Measurements from ENCODE around the gene RRM2. TPM values are rescaled to one million over a fixed set of nuclear protein-coding genes. Genes with fewer than 3 reads are reported as not detected.
"Not testable (repeated sequence)": the region's sequence is repeated elsewhere in the genome, so short reads cannot be mapped to it uniquely, and the experiment has no call there.

RRM2 gene
- total and polyA plus RNA-seq, 9 donors = 0.24 to 4.6 (median 1.3) TPM; not detected in 2

DNA sequence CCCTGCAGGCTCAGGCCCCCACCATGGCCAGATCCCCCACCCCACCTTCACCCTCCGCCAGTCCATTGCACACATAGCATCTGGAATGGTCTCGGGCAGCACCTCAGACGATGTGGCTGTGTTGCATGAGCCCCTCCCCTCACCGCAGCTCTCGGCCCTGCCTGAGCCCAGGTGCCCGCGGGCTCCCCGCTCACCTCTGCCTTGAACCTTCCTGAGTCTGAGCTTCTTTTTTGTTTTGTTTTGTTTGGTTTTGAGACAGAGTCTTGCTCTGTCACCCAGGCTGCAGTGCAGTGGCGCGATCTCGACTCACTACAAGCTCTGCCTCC lies 20.1 kb downstream of the RRM2 start:
- Histone ChIP-seq H3K27me3 (no peaks in the 10 kb centered on the region), H3K27ac (no peak overlapping the region), H3K4me1 (ENCODE audit: insufficient read depth) (peaks cover 10% of the 10 kb centered on the region), H3K36me3 (no peaks in the 10 kb centered on the region), H3K9me3 (no peaks in the 10 kb centered on the region), H3K4me3 (no peak overlapping the region)
- no peak for DNase-seq
- TF ChIP-seq POLR2A (IDR thresholded peaks at IDR 0.05) (no peak), EP300 (IDR thresholded peaks at IDR 0.05) (no peak)
- TF ChIP-seq, protein P1, sequence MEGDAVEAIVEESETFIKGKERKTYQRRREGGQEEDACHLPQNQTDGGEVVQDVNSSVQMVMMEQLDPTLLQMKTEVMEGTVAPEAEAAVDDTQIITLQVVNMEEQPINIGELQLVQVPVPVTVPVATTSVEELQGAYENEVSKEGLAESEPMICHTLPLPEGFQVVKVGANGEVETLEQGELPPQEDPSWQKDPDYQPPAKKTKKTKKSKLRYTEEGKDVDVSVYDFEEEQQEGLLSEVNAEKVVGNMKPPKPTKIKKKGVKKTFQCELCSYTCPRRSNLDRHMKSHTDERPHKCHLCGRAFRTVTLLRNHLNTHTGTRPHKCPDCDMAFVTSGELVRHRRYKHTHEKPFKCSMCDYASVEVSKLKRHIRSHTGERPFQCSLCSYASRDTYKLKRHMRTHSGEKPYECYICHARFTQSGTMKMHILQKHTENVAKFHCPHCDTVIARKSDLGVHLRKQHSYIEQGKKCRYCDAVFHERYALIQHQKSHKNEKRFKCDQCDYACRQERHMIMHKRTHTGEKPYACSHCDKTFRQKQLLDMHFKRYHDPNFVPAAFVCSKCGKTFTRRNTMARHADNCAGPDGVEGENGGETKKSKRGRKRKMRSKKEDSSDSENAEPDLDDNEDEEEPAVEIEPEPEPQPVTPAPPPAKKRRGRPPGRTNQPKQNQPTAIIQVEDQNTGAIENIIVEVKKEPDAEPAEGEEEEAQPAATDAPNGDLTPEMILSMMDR (IDR thresholded peaks at IDR 0.05) = no peak
- WGBS, 3 donors = 93 to 97% (median 94%) methylated on average over 11 of the region's 11 CpGs
- intact Hi-C loops (cut with DNase I) = no loop called here

DNA sequence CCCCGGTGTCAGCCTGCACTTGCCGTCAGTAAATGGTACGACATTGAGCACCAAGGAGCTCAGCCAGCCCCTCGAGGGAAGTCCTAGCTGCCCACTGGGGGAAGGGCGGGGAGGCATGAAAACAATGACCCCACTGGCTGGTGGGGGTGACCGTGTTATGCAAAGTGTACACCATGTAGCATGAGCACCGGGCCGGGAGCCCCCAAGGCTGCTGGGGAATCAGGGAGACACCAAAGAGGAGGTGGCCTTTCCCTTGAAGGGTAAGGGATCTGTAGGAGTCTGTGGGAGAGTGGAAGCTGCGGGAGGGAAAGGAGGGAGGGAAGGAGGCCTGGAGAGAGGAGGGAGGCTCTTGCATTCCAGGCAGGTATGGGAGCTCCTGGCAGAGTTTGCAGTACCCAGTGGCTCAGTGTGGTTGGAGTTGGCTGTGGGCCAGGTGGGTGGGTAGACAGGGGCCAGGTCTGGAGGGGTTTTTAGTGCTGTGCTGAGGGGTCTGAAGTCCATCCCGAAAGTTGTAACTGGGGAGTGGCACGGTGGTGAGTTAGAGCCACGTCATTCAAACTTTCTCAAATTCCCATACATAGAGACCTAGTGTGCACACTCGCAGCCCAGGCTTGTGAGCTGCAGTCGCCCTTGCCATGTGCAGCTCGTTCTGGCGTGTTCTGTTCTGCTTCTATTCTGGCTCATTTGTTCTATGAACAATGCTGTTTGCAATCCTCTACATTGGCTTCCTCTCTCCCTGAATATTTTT lies 22.4 kb downstream of the RRM2 start:
- TF ChIP-seq, protein P1 (IDR thresholded peaks at IDR 0.05) = no peak
- no peak for TF ChIP-seq EP300 (IDR thresholded peaks at IDR 0.05)
- 30 to 43% (median 34%) methylated on average over 16 of the region's 16 CpGs for WGBS, 3 donors
- H3K4me3 ChIP-seq = no peak overlapping the region
- H3K36me3 ChIP-seq = no peaks in the 10 kb centered on the region
- H3K9me3 ChIP-seq = no peaks in the 10 kb centered on the region
- peak overlapping the region in 1 of 2 donors; percentile 46 for H3K27ac ChIP-seq
- DNase-seq = peak in 2 of 5 donors; percentile 50 to 53
- no peaks in the 10 kb centered on the region for H3K27me3 ChIP-seq
- H3K4me1 ChIP-seq (ENCODE audit: insufficient read depth) = peaks cover 10% of the 10 kb centered on the region
- intact Hi-C loops (cut with DNase I) = no loop called here

DNA sequence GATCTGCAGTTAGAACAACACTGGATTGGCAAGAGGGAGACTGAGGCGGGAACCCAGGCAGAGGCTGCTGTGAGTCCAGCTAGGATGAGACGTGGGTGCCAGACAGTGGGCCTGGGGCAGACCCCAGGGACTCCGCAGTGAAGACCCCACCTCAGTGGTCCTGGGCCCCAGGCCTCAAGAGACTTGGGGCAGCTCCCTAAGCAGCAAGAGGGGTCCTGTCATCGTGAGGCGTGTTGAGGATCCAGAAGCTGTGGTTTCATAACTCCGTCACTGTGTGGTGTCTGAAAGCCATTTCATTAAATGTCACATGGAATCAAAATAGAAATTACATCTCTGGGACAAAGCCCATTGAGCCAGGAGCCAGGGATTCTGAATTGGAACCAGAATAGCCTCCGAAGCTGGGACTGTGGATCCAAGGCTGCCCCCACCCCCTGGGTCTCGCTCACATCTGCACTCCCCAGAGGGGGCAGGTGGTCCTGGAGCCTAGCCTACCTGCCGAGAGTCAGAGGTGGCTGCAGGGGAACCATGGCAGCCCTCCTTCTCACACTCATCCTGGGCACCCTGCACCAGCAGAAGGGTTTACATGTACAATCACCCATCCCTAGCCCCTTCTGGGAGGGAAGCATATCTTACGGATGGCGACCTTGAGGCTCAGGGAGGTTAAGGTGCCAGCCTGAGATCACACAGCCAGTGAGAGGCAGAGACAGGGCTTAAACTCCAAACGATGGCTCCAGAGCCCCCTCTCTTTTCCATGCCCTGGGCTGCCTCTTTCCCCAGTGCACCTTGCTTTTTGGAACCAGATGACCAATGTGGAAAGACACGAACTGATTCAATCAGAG lies 23.2 kb downstream of the RRM2 start:
- intact Hi-C loops (cut with DNase I) = no loop called here
- 77 to 87% (median 80%) methylated on average over 13 of the region's 13 CpGs for WGBS, 3 donors
- no peak overlapping the region for H3K27ac ChIP-seq
- H3K36me3 ChIP-seq = no peaks in the 10 kb centered on the region
- H3K4me1 ChIP-seq (ENCODE audit: insufficient read depth) = peaks cover 10% of the 10 kb centered on the region
- DNase-seq = peak in 1 of 5 donors; percentile 20
- no peak overlapping the region for H3K4me3 ChIP-seq
- H3K9me3 ChIP-seq = no peaks in the 10 kb centered on the region
- no peaks in the 10 kb centered on the region for H3K27me3 ChIP-seq
- TF ChIP-seq EP300 (IDR thresholded peaks at IDR 0.05) (no peak), POLR2A (IDR thresholded peaks at IDR 0.05) (no peak)
- TF ChIP-seq, protein P1 (IDR thresholded peaks at IDR 0.05) = no peak

DNA sequence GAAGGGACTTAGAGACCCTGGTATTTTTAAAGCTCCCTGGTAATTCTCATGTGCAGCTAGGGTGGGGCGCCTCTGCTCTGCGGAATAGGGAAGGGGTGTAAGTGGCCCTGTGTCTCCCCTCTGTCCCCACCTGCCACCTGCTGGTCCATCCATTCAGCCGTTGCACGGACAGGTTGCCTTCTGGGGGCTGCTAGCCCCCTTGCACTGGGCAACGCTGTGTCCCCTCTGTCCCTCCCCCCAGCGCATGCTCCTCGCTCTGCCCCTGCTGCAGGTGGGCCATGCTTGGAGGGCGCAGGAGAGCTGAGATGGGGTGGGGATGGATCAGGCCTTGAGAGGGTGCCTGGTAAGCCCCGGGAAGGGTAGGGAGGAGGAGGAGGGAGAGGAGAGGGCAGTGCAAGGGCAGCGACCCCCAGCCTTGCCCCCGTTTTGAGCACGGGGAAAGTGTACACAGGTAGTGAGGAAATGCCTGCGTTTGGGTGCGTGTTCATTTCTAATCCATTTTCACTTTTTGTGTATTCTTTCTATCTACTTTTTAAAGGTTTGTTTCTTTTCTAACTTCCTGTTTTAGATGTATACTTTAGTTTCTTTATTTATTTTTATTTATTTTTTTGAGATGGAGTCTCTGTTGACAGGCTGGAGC lies 23.9 kb downstream of the RRM2 start:
- intact Hi-C loops (cut with DNase I) = no loop called here
- TF ChIP-seq, protein P1 (IDR thresholded peaks at IDR 0.05) = no peak
- Histone ChIP-seq H3K4me3 (no peak overlapping the region), H3K36me3 (no peaks in the 10 kb centered on the region), H3K9me3 (no peaks in the 10 kb centered on the region), H3K27me3 (no peaks in the 10 kb centered on the region), H3K4me1 (ENCODE audit: insufficient read depth) (peaks cover 10% of the 10 kb centered on the region), H3K27ac (no peak overlapping the region)
- peak in 1 of 5 donors; percentile 23 for DNase-seq
- WGBS, 3 donors = 76 to 85% (median 81%) methylated on average over 14 of the region's 14 CpGs

DNA sequence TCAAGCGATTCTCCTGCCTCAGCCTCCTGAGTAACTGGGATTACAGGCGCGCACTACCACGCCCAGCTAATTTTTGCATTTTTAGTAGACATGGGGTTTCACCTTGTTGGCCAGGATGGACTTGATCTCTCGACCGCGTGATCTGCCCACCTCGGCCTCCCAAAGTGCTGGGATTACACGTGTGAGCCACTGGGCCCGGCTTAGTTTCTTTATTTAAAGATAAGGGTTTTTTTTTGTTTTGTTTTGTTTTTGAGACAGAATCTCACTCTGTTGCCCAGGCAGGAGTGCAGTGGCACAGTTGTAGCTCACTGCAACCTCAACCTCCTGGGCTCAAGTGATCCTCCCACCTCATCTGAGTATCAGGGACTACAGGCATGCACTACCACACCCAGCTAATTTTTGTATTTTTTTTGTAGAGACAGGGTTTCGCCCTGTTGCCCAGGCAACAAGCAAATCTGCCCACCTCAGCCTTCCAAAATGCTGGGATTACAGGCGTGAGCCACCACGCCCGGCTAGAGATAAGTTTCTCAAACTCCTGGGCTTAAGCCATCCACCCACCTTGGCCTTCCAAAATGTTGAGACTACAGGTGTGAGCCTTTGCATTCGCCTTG lies 24.6 kb downstream of the RRM2 start:
- H3K36me3 ChIP-seq; H3K9me3 ChIP-seq; H3K27ac ChIP-seq; H3K4me1 ChIP-seq (ENCODE audit: insufficient read depth); H3K27me3 ChIP-seq; intact Hi-C loops (cut with DNase I); H3K4me3 ChIP-seq: not testable (repeated sequence)
- WGBS, 3 donors = 83 to 86% (median 84%) methylated on average over 15 of the region's 15 CpGs
- DNase-seq = peak in 1 of 5 donors; percentile 7

Measured in ovary (tissue), 9 donors.